CD4-positive, alpha-beta memory T cell (primary cell): ENCODE data around the gene ASB6. TPM values are rescaled to one million over a fixed set of nuclear protein-coding genes. Genes with fewer than 3 reads are reported as not detected.

Experiments used
- CTCF ChIA-PET: fragments of 350-600 bp; sonication (Branson Sonifier 250); formaldehyde crosslinking; loops from one replicate; lab custom pipeline; 2021; ENCODE audit warnings: inconsistent platforms; ENCODE audit not compliant: partially characterized antibody; lab: Charles Lee
- POLR2A ChIA-PET: fragments of 350-600 bp; sonication (Branson Sonifier 250); formaldehyde crosslinking; loops from one replicate; lab custom pipeline; 2021; ENCODE audit not compliant: partially characterized antibody; lab: Charles Lee
- DNase-seq, 5 donors: peaks; one replicate each; pipeline versions ENCODE4 v3.0.0 to v3.0.0-alpha.2; 2020 to 2022; ENCODE audit warnings: mixed read lengths in 1 of 5
- H3K27ac ChIP-seq: one replicate; pipeline ENCODE4 v1.7.0; 2013; ENCODE audit warnings: low read depth, low read length
- H3K27me3 ChIP-seq: 2 replicates; pipeline ENCODE4 v1.7.0; 2013; ENCODE audit warnings: mild to moderate bottlenecking, low read length, moderate library complexity; ENCODE audit not compliant: insufficient read depth
- H3K36me3 ChIP-seq: 2 replicates; pipeline ENCODE4 v1.7.0; 2013; ENCODE audit warnings: mild to moderate bottlenecking, low read length, moderate library complexity; ENCODE audit not compliant: insufficient read depth
- H3K4me1 ChIP-seq: 2 replicates; pipeline ENCODE4 v1.7.0; 2013; ENCODE audit warnings: mild to moderate bottlenecking, low read length, moderate library complexity; ENCODE audit not compliant: insufficient read depth
- H3K4me3 ChIP-seq, 2 donors: one replicate each; pipeline ENCODE4 v1.7.0; 2013; ENCODE audit warnings: low read length in 2 of 2, mild to moderate bottlenecking in 1 of 2
- H3K9me3 ChIP-seq, 2 donors: one replicate each; pipeline ENCODE4 v1.7.0; 2013; ENCODE audit warnings: low read length in 2 of 2, control low read depth in 1 of 2; ENCODE audit not compliant: control insufficient read depth in 1 of 2
- H3K27ac Mint-ChIP-seq, 7 donors: one replicate each; pipeline ENCODE4 v1.8.0; 2020 to 2021; ENCODE audit warnings: mixed read lengths in 7 of 7, mild to moderate bottlenecking in 6 of 7, inconsistent platforms in 3 of 7, moderate library complexity in 3 of 7
- H3K27me3 Mint-ChIP-seq, 2 donors: one replicate each; pipeline ENCODE4 v1.8.0; 2020 to 2021; ENCODE audit warnings: mixed read lengths in 2 of 2
- H3K36me3 Mint-ChIP-seq, 2 donors: one replicate each; pipeline ENCODE4 v1.8.0; 2020 to 2021; ENCODE audit warnings: mixed read lengths in 2 of 2, inconsistent platforms in 1 of 2, mild to moderate bottlenecking in 1 of 2
- H3K4me1 Mint-ChIP-seq, 4 donors: one replicate each; pipeline ENCODE4 v1.8.0; 2020 to 2021; ENCODE audit warnings: mixed read lengths in 4 of 4, mild to moderate bottlenecking in 1 of 4
- H3K4me3 Mint-ChIP-seq, 8 donors: one replicate each; pipeline ENCODE4 v1.8.0; 2020 to 2021; ENCODE audit warnings: mixed read lengths in 8 of 8, mild to moderate bottlenecking in 7 of 8, moderate library complexity in 6 of 8, inconsistent platforms in 3 of 8
- H3K9me3 Mint-ChIP-seq, 8 donors: one replicate each; pipeline ENCODE4 v1.8.0; 2020 to 2021; ENCODE audit warnings: mixed read lengths in 8 of 8, mild to moderate bottlenecking in 5 of 8, inconsistent platforms in 3 of 8, moderate library complexity in 1 of 8
- intact Hi-C: fragments of 100-400 bp; cut with micrococcal nuclease; formaldehyde crosslinking; loops from one replicate; pipeline ENCODE4 v1.15.1; 2023
- polyA plus RNA-seq, 2 donors: library from polyadenylated mRNA; unstranded; fragments of 300-500 nt; fragmentation: Illumina TruSeq; gene quantifications; one replicate each; pipeline ENCODE4 v1.2.3, GENCODE V29; 2021
- total RNA-seq, 2 experiments: library from RNA; stranded (reverse); gene quantifications; one replicate each; pipeline ENCODE4 v1.2.3, GENCODE V29; 2021

ASB6 gene
- total and polyA plus RNA-seq, 4 experiments from 2014 or later = 17.3 to 33.1 (median 31.4) TPM

DNA sequence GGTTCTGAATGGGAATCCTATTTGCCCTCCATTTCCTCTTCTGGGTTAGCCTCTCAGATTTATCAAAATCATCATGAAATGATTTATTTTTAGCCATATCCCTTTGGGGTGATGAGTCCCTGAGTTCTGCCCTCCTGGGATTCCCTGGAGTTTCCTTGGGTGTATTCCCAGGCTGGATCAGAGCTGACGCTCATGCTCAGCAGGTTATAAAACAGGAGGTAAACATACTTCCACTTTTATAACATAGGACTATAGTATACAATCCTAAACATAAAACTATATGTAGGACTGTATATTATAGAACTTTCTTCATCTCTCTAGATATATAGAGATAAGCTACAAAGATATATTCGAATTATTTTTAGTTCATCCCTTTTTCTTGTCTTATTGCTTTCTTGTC is 19.1 kb upstream of the ASB6 start:
- CTCF ChIA-PET = interaction anchor here (1.6 kb wide), 1 partner anchor 37 kb away, joined by 7 read pairs; no protein-coding TSS in a partner anchor

DNA sequence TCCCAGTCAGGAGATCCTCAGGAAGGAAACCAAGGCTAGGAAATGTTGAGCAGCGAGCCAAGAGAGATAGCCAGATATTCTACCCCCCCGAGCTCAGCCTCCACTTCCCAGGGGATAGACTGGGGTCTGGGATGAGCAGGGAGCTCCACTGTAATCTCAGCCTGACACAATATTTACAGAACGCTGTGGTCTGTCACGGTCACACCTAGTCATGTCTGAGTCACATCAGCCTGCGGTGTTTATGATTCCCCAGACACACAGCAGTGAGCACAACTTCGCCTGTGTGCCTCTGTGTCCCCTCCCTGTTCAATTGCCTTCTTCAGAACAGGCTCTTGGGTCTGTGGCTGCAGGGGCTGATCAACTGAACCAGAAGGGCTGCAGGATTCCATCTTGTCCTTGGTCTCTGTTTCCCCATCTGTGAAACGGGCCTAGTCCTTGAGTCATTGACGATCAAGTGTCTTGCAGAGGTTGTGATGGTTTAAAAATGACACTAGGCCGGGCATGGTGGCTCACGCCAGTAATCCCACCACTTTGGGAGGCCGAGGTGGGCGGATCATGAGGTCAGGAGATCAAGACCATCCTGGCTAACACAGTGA is 14.9 kb upstream of the ASB6 start:
- H3K27me3 Mint-ChIP-seq = peaks cover 3 to 6% of the 10 kb centered on the region in 2 donors
- CTCF ChIA-PET = no interaction called here
- POLR2A ChIA-PET = no interaction called here

More for the DNA sequence above, 19.1 kb upstream of the ASB6 start:
- no peak overlapping the region for H3K27ac Mint-ChIP-seq
- POLR2A ChIA-PET = no interaction called here
- intact Hi-C loops = no loop called here
- no peaks in the 10 kb centered on the region for H3K27me3 ChIP-seq
- H3K36me3 ChIP-seq = no peaks in the 10 kb centered on the region
- H3K4me1 Mint-ChIP-seq = peaks cover 2 to 7% (median 4%) of the 10 kb centered on the region in 4 donors
- H3K4me1 ChIP-seq = no peaks in the 10 kb centered on the region
- H3K36me3 Mint-ChIP-seq = no peaks in the 10 kb centered on the region
- no peak overlapping the region for H3K4me3 ChIP-seq
- H3K9me3 Mint-ChIP-seq = peaks cover 0 to 1% (median 0%) of the 10 kb centered on the region in 8 donors
- H3K4me3 Mint-ChIP-seq = no peak overlapping the region
- DNase-seq = no peak
- H3K27ac ChIP-seq = no peak overlapping the region
- peaks cover 3 to 9% of the 10 kb centered on the region in 2 donors for H3K27me3 Mint-ChIP-seq
- no peaks in the 10 kb centered on the region for H3K9me3 ChIP-seq

DNA sequence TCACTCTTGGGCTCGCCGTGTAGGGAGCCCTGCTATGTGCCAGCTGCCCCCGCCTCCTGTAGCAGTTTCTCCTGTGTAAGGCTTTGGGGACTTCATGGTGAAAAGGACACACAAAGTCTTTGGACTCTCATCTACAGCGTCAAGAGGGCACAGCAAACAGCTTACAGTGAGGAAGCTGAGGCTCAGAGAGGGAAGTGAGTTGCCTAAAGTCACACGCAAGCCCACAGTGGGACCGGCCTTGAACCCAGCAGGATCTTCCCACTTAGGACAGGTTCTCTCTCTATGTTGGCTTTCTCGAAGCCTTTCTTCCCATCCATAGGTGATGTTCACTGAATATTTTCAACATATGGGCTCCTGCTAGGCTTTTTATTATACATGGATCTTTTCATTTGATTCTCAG is 13.7 kb upstream of the ASB6 start:
- intact Hi-C loops = no loop called here
- no peak overlapping the region for H3K27ac ChIP-seq
- H3K27me3 Mint-ChIP-seq = peaks cover 0 to 2% of the 10 kb centered on the region in 2 donors
- no peaks in the 10 kb centered on the region for H3K27me3 ChIP-seq
- ChIA-PET POLR2A (no interaction called here), CTCF (no interaction called here)
- H3K4me3 Mint-ChIP-seq = no peak overlapping the region
- H3K4me1 ChIP-seq = no peaks in the 10 kb centered on the region
- no peaks in the 10 kb centered on the region for H3K36me3 ChIP-seq
- no peaks in the 10 kb centered on the region for H3K9me3 ChIP-seq
- no peak for DNase-seq
- H3K4me1 Mint-ChIP-seq = no peaks in the 10 kb centered on the region
- H3K9me3 Mint-ChIP-seq = peaks cover 0 to 1% (median 0%) of the 10 kb centered on the region in 8 donors
- H3K4me3 ChIP-seq = no peak overlapping the region
- no peak overlapping the region for H3K27ac Mint-ChIP-seq
- H3K36me3 Mint-ChIP-seq = no peaks in the 10 kb centered on the region

More for the DNA sequence above, 14.9 kb upstream of the ASB6 start:
- Mint-ChIP-seq H3K9me3 (peaks cover 0 to 1% (median 0%) of the 10 kb centered on the region in 8 donors), H3K36me3 (no peaks in the 10 kb centered on the region), H3K27ac (no peak overlapping the region), H3K4me1 (no peaks in the 10 kb centered on the region), H3K4me3 (no peak overlapping the region)
- Histone ChIP-seq H3K9me3 (no peaks in the 10 kb centered on the region), H3K27ac (no peak overlapping the region), H3K27me3 (no peaks in the 10 kb centered on the region), H3K36me3 (no peaks in the 10 kb centered on the region), H3K4me3 (no peak overlapping the region), H3K4me1 (no peaks in the 10 kb centered on the region)
- no peak for DNase-seq
- intact Hi-C loops = no loop called here

DNA sequence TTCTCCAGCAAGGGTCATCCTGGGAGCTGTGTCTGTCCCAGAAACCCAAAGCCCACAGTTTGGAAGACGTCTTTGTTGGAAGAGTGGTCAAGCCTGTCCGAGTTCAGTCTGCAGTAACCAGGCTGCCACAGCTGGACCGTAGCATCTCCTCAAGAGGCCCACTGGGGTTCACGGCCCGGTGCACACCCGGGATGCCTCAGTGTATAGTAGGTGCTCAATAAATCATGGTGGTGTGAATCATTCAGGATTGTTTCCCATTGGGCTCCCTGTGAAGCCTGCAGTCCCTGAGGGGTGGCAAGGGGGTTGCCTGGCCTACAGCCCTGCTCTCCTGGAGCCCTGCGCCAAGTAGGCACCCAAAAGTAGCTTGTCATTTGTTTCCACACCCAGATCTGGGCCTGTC is 13.2 kb upstream of the ASB6 start:
- no peaks in the 10 kb centered on the region for H3K27me3 ChIP-seq
- no peaks in the 10 kb centered on the region for H3K36me3 ChIP-seq
- H3K27ac ChIP-seq = no peak overlapping the region
- intact Hi-C loops = no loop called here
- Mint-ChIP-seq H3K27me3 (peaks cover 0 to 3% of the 10 kb centered on the region in 2 donors), H3K9me3 (peaks cover 0 to 1% (median 0%) of the 10 kb centered on the region in 8 donors), H3K4me3 (no peak overlapping the region), H3K36me3 (no peaks in the 10 kb centered on the region), H3K27ac (no peak overlapping the region), H3K4me1 (no peaks in the 10 kb centered on the region)
- ChIA-PET CTCF (no interaction called here), POLR2A (no interaction called here)
- H3K9me3 ChIP-seq = no peaks in the 10 kb centered on the region
- no peaks in the 10 kb centered on the region for H3K4me1 ChIP-seq
- DNase-seq = no peak
- no peak overlapping the region for H3K4me3 ChIP-seq

DNA sequence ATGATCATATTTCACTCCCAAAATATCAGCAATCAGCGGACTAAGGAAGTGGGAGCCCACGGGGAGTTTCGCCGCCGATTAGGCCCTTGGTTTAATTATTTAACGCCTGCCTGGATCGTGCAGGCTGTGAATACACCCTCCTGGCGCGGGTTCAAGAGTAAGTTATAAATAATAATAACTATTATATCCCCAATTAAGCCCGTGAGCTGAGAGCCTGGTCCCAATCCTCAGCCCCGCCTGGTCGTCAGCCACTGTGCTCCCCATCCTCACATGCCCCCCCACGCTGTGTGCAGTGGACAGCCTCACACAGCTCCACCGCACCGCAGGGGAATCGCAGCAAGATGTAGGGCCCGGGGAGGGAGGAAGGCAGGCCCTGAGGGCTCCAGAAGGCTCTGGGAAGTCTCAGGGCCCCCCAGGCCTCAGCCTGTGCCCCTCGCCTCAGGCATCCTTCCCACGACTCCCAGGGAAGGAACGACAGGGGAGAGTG is 12.6 kb upstream of the ASB6 start:
- Histone ChIP-seq H3K9me3 (no peaks in the 10 kb centered on the region), H3K36me3 (no peaks in the 10 kb centered on the region), H3K4me1 (no peaks in the 10 kb centered on the region), H3K27me3 (no peaks in the 10 kb centered on the region), H3K27ac (no peak overlapping the region), H3K4me3 (no peak overlapping the region)
- no peak overlapping the region for H3K4me3 Mint-ChIP-seq
- CTCF ChIA-PET = no interaction called here
- no peak for DNase-seq
- peaks cover 0 to 5% of the 10 kb centered on the region in 2 donors for H3K27me3 Mint-ChIP-seq
- POLR2A ChIA-PET = no interaction called here
- H3K4me1 Mint-ChIP-seq = no peaks in the 10 kb centered on the region
- intact Hi-C loops = no loop called here
- H3K36me3 Mint-ChIP-seq = no peaks in the 10 kb centered on the region
- no peaks in the 10 kb centered on the region for H3K9me3 Mint-ChIP-seq
- H3K27ac Mint-ChIP-seq = no peak overlapping the region

DNA sequence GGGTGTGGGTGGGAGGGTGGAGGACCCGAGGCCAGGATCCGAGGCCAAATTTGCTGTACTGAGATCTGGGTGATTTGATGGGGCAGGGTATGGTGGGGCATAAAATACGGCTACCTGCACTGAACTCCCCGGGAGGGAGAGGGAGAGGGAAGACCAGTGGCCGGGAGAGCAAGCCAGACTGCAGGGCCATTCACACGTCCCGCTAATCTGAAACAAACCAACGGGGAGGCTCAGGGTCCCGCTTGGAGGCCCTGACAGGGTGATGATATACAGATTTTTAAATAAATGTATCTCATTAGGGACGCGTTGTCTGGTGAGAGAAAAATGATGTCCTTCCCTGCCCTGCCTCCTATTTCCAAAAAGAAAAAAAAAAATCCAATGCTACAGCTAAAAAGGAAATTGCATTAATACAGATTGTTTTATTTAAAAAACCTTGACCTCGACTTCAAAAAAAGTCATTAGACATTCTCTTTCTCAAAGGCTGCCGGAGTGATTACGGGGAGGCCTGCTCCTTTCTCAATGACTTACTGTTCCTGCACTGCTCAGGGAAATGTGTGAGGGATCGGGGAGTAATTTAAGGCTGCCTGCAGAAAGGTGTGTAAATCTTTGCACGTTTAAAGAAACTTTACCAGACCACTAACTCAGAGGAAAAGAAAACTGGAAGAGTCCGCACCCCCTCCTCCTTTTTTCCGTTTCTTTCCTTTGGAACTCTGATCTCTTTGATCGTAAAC is 12.0 kb upstream of the ASB6 start:
- H3K27me3 Mint-ChIP-seq = peaks cover 0 to 5% of the 10 kb centered on the region in 2 donors
- no peak for DNase-seq
- intact Hi-C loops = no loop called here
- H3K27ac Mint-ChIP-seq = no peak overlapping the region
- Histone ChIP-seq H3K4me3 (no peak overlapping the region), H3K4me1 (no peaks in the 10 kb centered on the region), H3K27ac (no peak overlapping the region), H3K27me3 (no peaks in the 10 kb centered on the region), H3K9me3 (no peaks in the 10 kb centered on the region), H3K36me3 (no peaks in the 10 kb centered on the region)
- ChIA-PET POLR2A (no interaction called here), CTCF (no interaction called here)
- H3K4me1 Mint-ChIP-seq = no peaks in the 10 kb centered on the region
- H3K36me3 Mint-ChIP-seq = no peaks in the 10 kb centered on the region
- no peaks in the 10 kb centered on the region for H3K9me3 Mint-ChIP-seq
- H3K4me3 Mint-ChIP-seq = no peak overlapping the region

DNA sequence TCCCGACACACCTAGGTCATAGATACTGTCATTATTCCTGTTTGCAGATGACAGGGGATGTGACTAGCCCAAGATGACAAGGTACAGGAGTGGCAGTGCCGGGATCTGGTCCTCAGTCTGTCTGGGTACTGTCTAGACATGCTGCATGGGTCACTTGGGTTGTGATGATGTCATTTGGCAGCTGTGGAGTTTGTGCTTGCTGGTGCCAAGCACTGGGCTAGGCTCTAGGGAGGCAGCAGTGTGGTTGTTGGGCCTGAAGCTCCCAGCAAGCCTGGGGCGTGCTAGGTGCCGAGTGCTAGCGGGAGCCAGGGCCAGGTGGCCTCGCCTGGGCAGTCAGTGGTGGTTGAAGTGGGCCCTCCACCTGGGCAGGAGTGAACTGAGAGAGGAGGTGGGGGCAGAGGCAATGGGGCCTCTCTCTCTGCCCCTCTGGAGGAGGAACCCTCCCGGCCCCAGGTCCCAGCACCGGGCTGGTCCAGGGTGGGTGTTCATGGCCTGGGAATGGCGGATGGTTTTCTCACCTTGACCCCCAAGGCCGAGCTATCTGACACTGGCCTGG is 8.8 kb upstream of the ASB6 start:
- intact Hi-C loops = no loop called here
- ChIA-PET CTCF (no interaction called here), POLR2A (no interaction called here)
- Mint-ChIP-seq H3K4me3 (no peak overlapping the region), H3K27ac (peak overlapping the region in 1 of 7 donors; percentile 27), H3K4me1 (no peaks in the 10 kb centered on the region), H3K36me3 (no peaks in the 10 kb centered on the region), H3K27me3 (peaks cover 0 to 5% of the 10 kb centered on the region in 2 donors), H3K9me3 (no peaks in the 10 kb centered on the region)
- Histone ChIP-seq H3K27ac (no peak overlapping the region), H3K4me1 (no peaks in the 10 kb centered on the region), H3K27me3 (no peaks in the 10 kb centered on the region), H3K36me3 (no peaks in the 10 kb centered on the region), H3K9me3 (no peaks in the 10 kb centered on the region), H3K4me3 (no peak overlapping the region)
- DNase-seq = no peak
